Kidney capillary endothelial cell (primary cell): ENCODE measurements around the gene ARFRP1.
"Not testable (repeated sequence)": the region's sequence is repeated elsewhere in the genome, so short reads cannot be mapped to it uniquely, and the experiment has no call there.

Experiments
- DNase-seq: peaks from one replicate; pipeline ENCODE4 v3.0.0-alpha.2; 2018; ENCODE audit warnings: low spot score

Gene ARFRP1

DNA sequence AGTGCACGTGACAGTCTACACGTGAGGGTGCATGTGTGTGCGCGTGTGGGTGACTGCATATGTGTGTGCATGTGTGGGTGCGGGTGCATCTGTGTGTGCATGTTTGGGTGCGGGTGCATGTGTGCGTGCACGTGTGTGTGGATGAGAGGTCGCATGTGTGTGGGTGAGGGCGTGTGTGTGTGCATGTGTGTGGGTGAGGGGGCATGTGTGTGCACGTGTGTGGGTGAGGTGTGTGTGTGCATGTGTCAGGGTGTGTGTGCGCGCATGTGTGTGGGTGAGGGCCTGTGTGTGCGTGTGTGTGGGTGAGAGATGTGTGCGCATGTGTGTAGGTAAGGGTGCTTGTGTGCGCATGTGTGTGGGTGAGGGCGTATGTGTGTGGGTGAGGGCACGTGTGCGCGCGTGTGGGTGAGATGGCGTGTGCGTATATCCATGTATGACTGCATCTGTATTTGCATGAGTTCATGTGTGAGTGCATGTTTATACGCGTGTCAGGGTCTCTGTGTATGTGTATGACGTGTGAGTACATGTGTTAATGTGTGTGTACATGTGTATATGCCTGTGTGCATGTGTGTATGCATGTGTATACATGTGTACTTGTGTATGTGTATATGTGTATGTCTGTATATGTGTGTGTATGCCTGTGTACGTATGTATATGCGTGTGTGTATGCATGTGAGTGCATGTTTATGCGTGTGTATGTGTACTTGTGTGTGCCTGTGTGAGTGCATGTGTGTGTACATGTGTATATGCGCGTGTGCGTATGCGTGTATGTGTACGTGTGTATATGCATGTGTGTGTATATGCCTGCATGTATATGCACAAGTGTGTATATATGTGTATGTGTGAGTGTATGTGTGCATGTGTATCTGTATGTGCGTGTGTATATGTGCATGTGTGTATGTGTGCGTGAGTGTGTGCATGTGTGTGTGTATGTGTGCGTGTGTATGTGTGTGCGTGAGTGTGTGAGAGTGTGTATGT is 24.6 kb upstream of the ARFRP1 start:
- DNase-seq: no peak

DNA sequence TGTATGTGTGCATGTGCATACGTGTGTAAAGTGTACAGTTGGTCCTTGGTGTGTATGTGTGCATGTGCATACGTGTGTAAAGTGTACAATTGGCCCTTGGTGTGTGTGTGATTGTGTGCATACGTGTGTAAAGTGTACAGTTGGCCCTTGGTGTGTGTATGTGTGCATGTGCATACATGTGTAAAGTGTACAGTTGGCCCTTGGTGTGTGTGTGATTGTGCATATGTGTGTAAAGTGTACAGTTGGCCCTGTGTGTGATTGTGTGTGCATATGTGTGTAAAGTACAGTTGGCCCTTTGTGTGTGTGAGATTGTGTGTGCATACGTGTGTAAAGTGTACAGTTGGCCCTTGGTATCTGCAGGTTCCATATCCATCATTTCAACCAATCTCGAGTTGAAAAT is 23.6 kb upstream of the ARFRP1 start:
- DNase-seq: no peak

- not testable (repeated sequence) for DNase-seq
These were observed 22.5 kb upstream of the ARFRP1 start for GRCh38 chr20:63730189-63730733.

DNA sequence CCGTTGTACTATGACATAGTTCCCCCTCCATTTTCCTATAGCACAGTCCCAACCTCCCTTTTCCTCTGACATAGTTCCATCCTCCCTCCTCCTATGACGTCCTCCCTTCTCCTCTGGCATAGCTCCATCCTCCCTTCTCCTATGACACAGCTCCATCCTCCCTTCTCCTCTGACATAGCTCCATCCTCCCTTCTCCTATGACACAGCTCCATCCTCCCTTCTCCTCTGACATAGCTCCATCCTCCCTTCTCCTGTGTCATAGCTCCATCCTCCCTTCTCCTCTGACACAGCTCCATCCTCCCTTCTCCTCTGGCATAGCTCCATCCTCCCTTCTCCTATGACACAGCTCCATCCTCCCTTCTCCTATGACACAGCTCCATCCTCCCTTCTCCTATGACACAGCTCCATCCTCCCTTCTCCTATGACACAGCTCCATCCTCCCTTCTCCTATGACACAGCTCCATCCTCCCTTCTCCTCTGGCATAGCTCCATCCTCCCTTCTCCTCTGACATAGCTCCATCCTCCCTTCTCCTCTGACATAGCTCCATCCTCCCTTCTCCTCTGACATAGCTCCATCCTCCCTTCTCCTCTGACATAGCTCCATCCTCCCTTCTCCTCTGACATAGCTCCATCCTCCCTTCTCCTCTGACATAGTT is 15.3 kb upstream of the ARFRP1 start:
- not testable (repeated sequence) for DNase-seq

- DNase-seq: no peak
These were observed 11.2 kb upstream of the ARFRP1 start for GRCh38 chr20:63718996-63719395.

GRCh38 chr20:63714858-63715257 is 7.1 kb upstream of the ARFRP1 start:
- no peak for DNase-seq

- DNase-seq: no peak
These were observed 4.4 kb upstream of the ARFRP1 start for GRCh38 chr20:63712191-63712590.

- no peak for DNase-seq
These were observed 3.4 kb upstream of the ARFRP1 start for GRCh38 chr20:63711085-63711645.

DNA sequence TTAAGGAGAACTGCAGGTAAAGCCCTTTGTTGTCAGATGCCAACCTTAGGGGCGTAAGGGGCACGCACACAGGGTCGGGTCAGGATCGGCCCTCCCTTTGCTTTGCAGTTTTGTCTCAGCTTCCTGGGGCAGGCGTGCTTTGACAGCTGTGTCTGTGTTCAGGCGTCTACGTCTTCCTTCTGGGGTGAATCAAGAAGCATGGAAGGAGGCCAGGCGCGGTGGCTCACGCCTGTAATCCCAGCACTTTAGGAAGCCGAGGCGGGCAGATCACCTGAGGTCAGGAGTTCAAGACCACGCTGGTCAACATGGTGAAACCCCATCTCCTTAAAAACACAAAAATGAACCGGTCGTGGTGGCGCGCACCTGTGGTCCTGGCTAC is 1.4 kb upstream of the ARFRP1 start:
- no peak for DNase-seq

DNA sequence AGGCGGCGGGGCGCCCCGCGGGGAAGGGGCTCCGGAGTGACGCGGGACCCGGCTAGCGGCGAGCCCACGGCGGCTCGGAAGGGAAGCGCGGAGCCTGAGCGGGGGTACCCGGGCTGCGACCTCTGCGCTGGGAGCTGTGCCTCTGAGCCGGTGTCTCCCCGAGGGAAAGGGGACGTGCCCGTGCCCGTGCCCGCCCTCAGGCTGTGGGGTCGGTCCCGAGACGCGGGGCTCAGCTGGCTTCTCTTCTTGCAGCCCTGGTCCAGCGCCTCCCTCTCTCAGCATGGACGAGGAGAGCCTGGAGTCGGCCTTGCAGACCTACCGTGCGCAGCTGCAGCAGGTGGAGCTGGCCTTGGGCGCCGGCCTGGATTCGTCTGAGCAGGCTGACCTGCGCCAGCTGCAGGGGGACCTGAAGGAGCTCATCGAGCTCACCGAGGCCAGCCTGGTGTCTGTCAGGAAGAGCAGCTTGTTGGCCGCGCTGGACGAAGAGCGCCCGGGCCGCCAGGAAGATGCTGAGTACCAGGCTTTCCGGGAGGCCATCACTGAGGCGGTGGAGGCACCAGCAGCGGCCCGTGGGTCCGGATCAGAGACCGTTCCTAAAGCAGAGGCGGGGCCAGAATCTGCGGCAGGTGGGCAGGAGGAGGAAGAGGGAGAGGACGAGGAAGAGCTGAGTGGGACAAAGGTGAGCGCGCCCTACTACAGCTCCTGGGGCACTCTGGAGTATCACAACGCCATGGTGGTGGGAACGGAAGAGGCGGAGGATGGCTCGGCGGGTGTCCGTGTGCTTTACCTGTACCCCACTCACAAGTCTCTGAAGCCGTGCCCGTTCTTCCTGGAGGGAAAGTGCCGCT is 749 bp upstream of the ARFRP1 start:
- no peak for DNase-seq

- DNase-seq: peak; percentile 40
These were observed 771 bp downstream of the ARFRP1 start for GRCh38 chr20:63706852-63707557.

GRCh38 chr20:63706027-63706695 is 1.6 kb downstream of the ARFRP1 start:
- DNase-seq: no peak

- no peak for DNase-seq
These were observed 2.3 kb downstream of the ARFRP1 start for GRCh38 chr20:63705232-63706026.

DNA sequence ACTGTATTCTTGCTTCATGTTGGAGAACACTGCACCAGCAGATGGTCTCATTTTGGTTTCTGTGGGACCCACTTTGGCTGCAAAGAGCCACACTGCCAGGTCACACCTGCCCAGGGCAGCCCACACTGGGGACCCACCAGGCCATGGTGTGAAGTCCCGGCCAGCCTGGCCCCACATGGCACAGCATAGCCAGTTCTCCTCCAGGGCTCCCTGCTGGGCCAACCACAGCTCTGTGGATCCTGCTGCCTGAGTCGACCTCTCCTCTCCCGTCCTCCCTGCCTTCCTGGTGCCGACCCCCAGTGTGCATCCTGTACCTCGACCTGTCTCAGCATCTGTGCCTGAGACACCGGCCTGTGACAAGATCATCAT is 3.0 kb downstream of the ARFRP1 start:
- no peak for DNase-seq

DNA sequence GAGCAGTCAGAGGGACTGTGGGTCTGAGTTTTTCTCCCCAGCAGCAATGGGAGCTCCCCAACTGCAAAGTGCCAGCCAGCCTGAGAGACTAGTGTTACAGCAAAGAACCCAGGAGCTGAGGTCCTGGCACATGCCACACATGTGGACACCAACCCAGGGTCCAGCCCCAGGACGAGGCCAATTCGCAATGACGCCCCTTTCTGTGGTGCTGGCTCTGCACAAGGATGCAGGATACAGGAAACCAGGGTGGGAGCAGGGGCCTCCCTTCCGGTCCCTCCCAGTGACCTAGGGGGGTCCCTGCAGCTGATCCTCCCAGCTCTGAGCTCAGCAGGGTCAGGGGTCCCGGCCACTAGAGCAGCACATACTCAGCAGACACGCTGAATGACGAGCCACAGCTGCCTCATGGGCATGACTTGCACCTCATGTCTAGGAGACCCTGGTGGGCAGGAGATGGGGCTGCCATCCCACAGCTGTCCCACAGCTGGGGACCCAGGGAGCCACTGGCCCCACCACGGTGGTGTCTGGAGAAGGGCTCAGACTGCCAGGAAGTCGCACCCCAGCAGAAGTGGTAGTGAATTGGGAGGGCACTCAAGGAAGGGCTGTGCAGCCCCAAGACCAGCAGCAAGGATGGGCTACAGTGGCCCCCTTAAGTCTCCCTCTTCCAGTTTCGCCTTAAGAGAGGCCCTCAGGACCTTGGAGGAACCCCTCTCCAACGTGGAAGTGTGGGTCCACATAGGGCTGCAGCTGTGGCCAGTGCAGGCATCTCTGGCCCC is 3.6 kb downstream of the ARFRP1 start:
- DNase-seq: no peak

DNA sequence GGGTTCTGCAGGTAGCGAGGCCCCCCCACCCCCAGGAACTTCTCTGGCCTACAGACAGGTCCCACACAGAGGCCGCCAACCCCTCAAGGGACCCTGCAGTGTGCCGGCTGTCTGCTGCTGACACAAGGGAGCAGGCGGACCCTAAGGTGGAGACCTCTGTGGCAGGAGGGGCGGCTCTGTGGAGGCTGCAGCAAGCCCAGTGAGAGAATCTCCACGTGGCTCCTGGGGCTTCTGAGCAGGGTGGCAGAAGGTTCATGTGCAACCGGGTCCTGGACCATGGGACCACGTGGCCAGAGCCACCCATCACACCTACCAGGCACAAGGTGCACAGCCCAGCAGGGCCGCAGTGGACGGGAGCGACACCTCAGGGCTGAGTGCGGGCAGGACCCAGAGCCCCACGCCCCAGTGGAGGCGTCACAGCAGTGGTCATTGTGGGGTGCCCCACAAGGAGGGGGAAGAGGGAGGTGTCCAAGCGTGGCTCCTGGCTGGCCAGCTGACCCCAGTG is 4.3 kb downstream of the ARFRP1 start:
- DNase-seq: no peak

- DNase-seq: no peak
These were observed 4.9 kb downstream of the ARFRP1 start for GRCh38 chr20:63702751-63703470.

- no peak for DNase-seq
These were observed 5.6 kb downstream of the ARFRP1 start for GRCh38 chr20:63702036-63702665.
